ENCODE data around the gene LHFPL6.

DNA sequence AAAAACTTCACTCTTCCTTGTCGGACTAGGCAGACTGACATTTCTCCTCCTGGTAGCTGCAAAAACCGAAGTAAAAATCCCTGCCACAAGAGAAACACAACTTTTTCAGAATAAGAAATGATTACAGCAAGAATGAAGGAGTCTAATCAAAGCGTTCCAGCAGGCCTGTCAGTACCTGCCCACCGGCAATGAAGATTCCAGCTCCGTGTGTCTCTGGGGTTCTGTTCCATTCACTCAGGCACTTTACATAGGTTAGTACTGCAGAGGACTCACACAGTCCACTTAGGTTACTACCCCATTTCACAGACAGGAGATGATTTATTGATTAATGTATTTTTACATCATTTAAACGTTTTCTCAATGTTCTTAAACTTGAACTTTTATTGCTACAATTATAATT is 289.3 kb downstream of the LHFPL6 start:
- TF ChIP-seq, protein P1, sequence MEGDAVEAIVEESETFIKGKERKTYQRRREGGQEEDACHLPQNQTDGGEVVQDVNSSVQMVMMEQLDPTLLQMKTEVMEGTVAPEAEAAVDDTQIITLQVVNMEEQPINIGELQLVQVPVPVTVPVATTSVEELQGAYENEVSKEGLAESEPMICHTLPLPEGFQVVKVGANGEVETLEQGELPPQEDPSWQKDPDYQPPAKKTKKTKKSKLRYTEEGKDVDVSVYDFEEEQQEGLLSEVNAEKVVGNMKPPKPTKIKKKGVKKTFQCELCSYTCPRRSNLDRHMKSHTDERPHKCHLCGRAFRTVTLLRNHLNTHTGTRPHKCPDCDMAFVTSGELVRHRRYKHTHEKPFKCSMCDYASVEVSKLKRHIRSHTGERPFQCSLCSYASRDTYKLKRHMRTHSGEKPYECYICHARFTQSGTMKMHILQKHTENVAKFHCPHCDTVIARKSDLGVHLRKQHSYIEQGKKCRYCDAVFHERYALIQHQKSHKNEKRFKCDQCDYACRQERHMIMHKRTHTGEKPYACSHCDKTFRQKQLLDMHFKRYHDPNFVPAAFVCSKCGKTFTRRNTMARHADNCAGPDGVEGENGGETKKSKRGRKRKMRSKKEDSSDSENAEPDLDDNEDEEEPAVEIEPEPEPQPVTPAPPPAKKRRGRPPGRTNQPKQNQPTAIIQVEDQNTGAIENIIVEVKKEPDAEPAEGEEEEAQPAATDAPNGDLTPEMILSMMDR (IDR thresholded peaks at IDR 0.05) = no peak
- no peak for TF ChIP-seq POLR2A (IDR thresholded peaks at IDR 0.05)

Data from esophagus squamous epithelium (tissue), 4 donors.